ENCODE measurements around the gene SLC25A24.

SLC25A24 gene

DNA sequence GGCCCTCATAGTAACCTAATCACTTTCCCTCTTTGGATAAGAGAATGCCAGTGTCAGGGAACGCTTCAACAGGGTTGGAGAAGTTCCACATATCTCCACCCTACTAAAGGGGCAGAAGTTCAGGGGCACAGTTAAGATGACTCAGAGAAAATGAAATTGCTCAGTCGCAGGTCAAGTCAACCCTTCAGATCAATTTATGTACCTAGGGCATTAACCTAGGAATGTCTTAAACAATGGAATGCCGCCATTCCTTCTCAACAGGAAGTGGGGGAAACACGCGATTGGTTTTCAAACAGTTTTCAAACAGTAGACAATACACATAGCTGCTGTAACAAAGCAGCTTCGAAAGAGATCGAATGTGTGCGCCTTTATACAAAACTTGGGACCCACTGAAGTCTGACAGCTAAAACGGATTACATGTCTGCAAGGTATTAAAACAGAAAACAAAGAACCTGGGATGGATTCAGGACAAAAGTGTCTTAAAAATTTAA, 897 bp downstream of the SLC25A24 start:
- peak overlapping the region; percentile 81 for H3K9ac ChIP-seq (ENCODE audit: low read depth, low read length)
- peak overlapping the region; percentile 99 for H3K4me2 ChIP-seq (ENCODE audit: insufficient read depth, low read length)
- no peak for DNase-seq
- H3K27me3 ChIP-seq (ENCODE audit: insufficient read depth, low read length, poor library complexity): no peaks in the 10 kb centered on the region
- H4K20me1 ChIP-seq (ENCODE audit: insufficient read depth, low read length): no peaks in the 10 kb centered on the region
- H3K4me3 ChIP-seq (ENCODE audit: low read depth in 1 of 2, low read length in 2 of 2): peak overlapping the region; percentile 52 to 79
- no peaks in the 10 kb centered on the region for H3K9me3 ChIP-seq (ENCODE audit: insufficient read depth, low read length, severe bottlenecking)
- peaks cover 29% of the 10 kb centered on the region for H3K36me3 ChIP-seq (ENCODE audit: insufficient read depth, low read length)
- peak overlapping the region; percentile 98 for H2AFZ ChIP-seq (ENCODE audit: low read depth, low read length)
- H3K4me1 ChIP-seq (ENCODE audit: insufficient read depth, low read length): peaks cover 35% of the 10 kb centered on the region
- peaks cover 41% of the 10 kb centered on the region for H3K79me2 ChIP-seq (ENCODE audit: insufficient read depth, low read length)
- H3K27ac ChIP-seq (ENCODE audit: low read length): peak overlapping the region; percentile 72
- TF ChIP-seq CTCF (IDR thresholded peaks at IDR 0.05; ENCODE audit: borderline replicate concordance, extremely low read depth, low read length, poor library complexity, severe bottlenecking) (no peak), EZH2 (IDR thresholded peaks at IDR 0.05; ENCODE audit: borderline replicate concordance, low read depth, low read length, severe bottlenecking) (no peak)
- ATAC-seq (ENCODE audit: insufficient read depth, low read depth): no peak

- Histone ChIP-seq H3K27ac (ENCODE audit: low read length) (no peak overlapping the region), H3K36me3 (ENCODE audit: insufficient read depth, low read length) (peaks cover 41% of the 10 kb centered on the region), H3K4me1 (ENCODE audit: insufficient read depth, low read length) (peaks cover 20% of the 10 kb centered on the region), H3K4me3 (ENCODE audit: low read depth in 1 of 2, low read length in 2 of 2) (no peak overlapping the region), H3K79me2 (ENCODE audit: insufficient read depth, low read length) (peaks cover 42% of the 10 kb centered on the region), H2AFZ (ENCODE audit: low read depth, low read length) (no peak overlapping the region), H3K9ac (ENCODE audit: low read depth, low read length) (no peak overlapping the region), H3K9me3 (ENCODE audit: insufficient read depth, low read length, severe bottlenecking) (no peaks in the 10 kb centered on the region), H4K20me1 (ENCODE audit: insufficient read depth, low read length) (no peaks in the 10 kb centered on the region), H3K4me2 (ENCODE audit: insufficient read depth, low read length) (no peak overlapping the region), H3K27me3 (ENCODE audit: insufficient read depth, low read length, poor library complexity) (no peaks in the 10 kb centered on the region)
- no peak for TF ChIP-seq CTCF (IDR thresholded peaks at IDR 0.05; ENCODE audit: borderline replicate concordance, extremely low read depth, low read length, poor library complexity, severe bottlenecking)
- no peak for TF ChIP-seq EZH2 (IDR thresholded peaks at IDR 0.05; ENCODE audit: borderline replicate concordance, low read depth, low read length, severe bottlenecking)
- ATAC-seq (ENCODE audit: insufficient read depth, low read depth) (no peak), DNase-seq (no peak)
These were observed 6.1 kb downstream of the SLC25A24 start for GRCh38 chr1:108194051-108194450.

DNA sequence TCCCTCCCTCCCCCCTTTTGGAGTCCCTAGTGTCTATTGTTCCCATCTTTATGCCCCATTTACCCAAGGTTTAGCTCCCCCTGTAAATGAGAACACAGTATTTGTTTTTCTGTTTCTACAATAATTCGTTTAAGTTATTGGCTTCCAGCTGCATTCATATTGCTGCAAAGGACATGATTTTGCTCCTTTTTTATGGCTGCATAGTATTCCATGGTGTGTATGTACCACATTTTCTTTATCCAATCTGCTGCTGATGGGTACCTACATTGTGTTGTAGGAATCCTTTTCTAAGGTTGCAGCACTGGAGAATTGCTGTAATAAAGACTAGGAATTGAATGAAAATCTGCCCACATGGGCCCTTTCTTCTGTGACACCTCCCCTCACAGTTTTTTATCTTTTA, 6.8 kb downstream of the SLC25A24 start:
- Histone ChIP-seq H3K4me1 (ENCODE audit: insufficient read depth, low read length) (peaks cover 13% of the 10 kb centered on the region), H3K27ac (ENCODE audit: low read length) (no peak overlapping the region), H3K79me2 (ENCODE audit: insufficient read depth, low read length) (peaks cover 38% of the 10 kb centered on the region), H3K9me3 (ENCODE audit: insufficient read depth, low read length, severe bottlenecking) (no peaks in the 10 kb centered on the region), H3K36me3 (ENCODE audit: insufficient read depth, low read length) (peaks cover 42% of the 10 kb centered on the region), H3K4me2 (ENCODE audit: insufficient read depth, low read length) (no peak overlapping the region), H3K9ac (ENCODE audit: low read depth, low read length) (no peak overlapping the region), H2AFZ (ENCODE audit: low read depth, low read length) (no peak overlapping the region), H3K4me3 (ENCODE audit: low read depth in 1 of 2, low read length in 2 of 2) (no peak overlapping the region), H4K20me1 (ENCODE audit: insufficient read depth, low read length) (no peaks in the 10 kb centered on the region), H3K27me3 (ENCODE audit: insufficient read depth, low read length, poor library complexity) (no peaks in the 10 kb centered on the region)
- TF ChIP-seq CTCF (IDR thresholded peaks at IDR 0.05; ENCODE audit: borderline replicate concordance, extremely low read depth, low read length, poor library complexity, severe bottlenecking) (no peak), EZH2 (IDR thresholded peaks at IDR 0.05; ENCODE audit: borderline replicate concordance, low read depth, low read length, severe bottlenecking) (no peak)
- no peak for ATAC-seq (ENCODE audit: insufficient read depth, low read depth)
- no peak for DNase-seq

- Histone ChIP-seq H3K79me2 (ENCODE audit: insufficient read depth, low read length) (peaks cover 37% of the 10 kb centered on the region), H3K4me3 (ENCODE audit: low read depth in 1 of 2, low read length in 2 of 2) (no peak overlapping the region), H3K27me3 (ENCODE audit: insufficient read depth, low read length, poor library complexity) (no peaks in the 10 kb centered on the region), H4K20me1 (ENCODE audit: insufficient read depth, low read length) (no peaks in the 10 kb centered on the region), H2AFZ (ENCODE audit: low read depth, low read length) (no peak overlapping the region), H3K9ac (ENCODE audit: low read depth, low read length) (no peak overlapping the region), H3K36me3 (ENCODE audit: insufficient read depth, low read length) (peaks cover 41% of the 10 kb centered on the region), H3K9me3 (ENCODE audit: insufficient read depth, low read length, severe bottlenecking) (peaks cover 4% of the 10 kb centered on the region), H3K4me1 (ENCODE audit: insufficient read depth, low read length) (peaks cover 5% of the 10 kb centered on the region), H3K4me2 (ENCODE audit: insufficient read depth, low read length) (no peak overlapping the region), H3K27ac (ENCODE audit: low read length) (no peak overlapping the region)
- TF ChIP-seq CTCF (IDR thresholded peaks at IDR 0.05; ENCODE audit: borderline replicate concordance, extremely low read depth, low read length, poor library complexity, severe bottlenecking): no peak
- no peak for TF ChIP-seq EZH2 (IDR thresholded peaks at IDR 0.05; ENCODE audit: borderline replicate concordance, low read depth, low read length, severe bottlenecking)
- DNase-seq (no peak), ATAC-seq (ENCODE audit: insufficient read depth, low read depth) (no peak)
These were observed 7.6 kb downstream of the SLC25A24 start for GRCh38 chr1:108192581-108192980.

All from DND-41 (cell line).